Stimulated activated CD4-positive, alpha-beta T cell treated with anti-CD3 and anti-CD28 coated beads, Interleukin-12 subunit alpha, Interleukin-12 subunit beta, amount 100 ng/mL, for 48 hours (primary cell): ENCODE data around the gene ARG2.
"Not testable (repeated sequence)": the region's sequence is repeated elsewhere in the genome, so short reads cannot be mapped to it uniquely, and the experiment has no call there.

Experiments
- DNase-seq, 3 donors: peaks; one replicate each; pipeline ENCODE4 v3.0.0-alpha.2; 2020; ENCODE audit warnings: low read depth in 2 of 3, low spot score in 1 of 3

Gene ARG2

GRCh38 chr14:67584978-67585377 is 34.7 kb upstream of the ARG2 start:
- no peak for DNase-seq

DNA sequence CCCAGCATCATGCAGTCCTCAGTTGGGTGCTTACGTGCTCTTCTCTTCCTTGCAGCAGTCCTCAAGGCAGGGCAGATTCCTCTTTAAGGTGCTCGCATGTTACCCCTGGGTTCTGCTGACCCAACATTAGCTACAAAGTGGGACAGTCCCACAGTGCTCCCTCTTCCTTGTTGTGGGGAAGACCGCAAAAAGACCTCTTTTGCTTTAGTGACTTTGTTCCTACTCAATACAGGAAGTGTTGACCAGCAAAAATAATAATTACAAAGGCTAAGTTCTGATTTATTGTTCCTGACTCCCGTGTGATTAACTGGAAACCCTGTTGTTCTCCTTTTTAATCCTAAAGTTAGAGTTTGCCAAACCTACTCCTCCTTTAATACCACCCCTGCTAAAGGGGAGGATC is 33.4 kb upstream of the ARG2 start:
- no peak for DNase-seq

DNA sequence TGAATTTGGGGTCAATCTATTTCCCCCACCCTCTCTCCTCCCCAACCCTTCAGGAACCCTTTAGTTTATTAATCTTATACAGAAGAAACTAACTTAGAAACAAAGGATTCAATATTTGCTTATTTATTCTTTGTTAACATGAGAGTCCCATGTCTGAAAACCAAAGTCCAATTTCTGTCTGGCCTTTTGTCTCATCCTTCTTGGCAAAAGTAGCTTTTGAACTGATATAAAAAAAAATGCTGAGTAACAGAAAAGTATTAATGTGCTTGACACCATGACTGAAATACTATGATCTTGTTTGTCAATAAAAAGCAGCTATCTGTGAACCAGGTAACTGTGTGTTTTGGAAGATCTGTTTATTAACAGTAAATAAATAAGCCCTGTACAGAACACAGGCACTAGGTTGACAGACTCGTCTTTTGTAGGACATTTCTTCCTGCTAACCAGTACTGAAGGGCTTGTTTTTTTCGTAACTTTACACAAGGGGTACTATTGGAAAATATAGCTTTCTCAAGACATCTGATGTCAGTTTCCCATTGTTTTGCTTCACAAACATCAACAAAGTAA is 30.4 kb upstream of the ARG2 start:
- no peak for DNase-seq

- not testable (repeated sequence) for DNase-seq
These were observed 26.1 kb upstream of the ARG2 start for GRCh38 chr14:67593650-67594049.

DNA sequence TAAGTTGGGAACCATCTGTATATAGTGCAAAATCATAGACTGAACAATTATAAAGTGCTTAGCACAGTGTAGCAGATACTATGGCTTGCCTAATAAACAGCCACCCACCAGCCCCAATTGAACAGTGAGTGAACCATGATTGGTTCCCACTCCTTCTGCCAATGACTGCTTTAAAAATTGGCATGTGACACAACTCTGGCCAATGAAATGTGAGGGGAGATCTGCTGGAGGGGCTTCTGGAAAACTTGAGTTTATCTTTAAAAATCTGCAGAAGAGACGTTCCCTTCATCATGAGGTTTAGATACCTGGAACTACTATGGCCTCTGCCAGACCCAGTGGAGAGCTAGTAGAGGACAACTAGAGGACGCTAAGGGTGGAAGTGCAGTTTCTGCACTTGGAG is 24.3 kb upstream of the ARG2 start:
- DNase-seq, result no peak

- peak; percentile 85 to 95 (median 91) for DNase-seq
These were observed 19.8 kb upstream of the ARG2 start, which contains the start of gene PIGH for GRCh38 chr14:67599698-67600561. Gene PIGH (minus strand): TSS chr14:67600268. CDS start chr14:67600203, 65 bp downstream.

GRCh38 chr14:67600562-67600974 is 19.2 kb upstream of the ARG2 start:
- not testable (repeated sequence) for DNase-seq

GRCh38 chr14:67602076-67602475 is 17.6 kb upstream of the ARG2 start:
- DNase-seq, result no peak

DNA sequence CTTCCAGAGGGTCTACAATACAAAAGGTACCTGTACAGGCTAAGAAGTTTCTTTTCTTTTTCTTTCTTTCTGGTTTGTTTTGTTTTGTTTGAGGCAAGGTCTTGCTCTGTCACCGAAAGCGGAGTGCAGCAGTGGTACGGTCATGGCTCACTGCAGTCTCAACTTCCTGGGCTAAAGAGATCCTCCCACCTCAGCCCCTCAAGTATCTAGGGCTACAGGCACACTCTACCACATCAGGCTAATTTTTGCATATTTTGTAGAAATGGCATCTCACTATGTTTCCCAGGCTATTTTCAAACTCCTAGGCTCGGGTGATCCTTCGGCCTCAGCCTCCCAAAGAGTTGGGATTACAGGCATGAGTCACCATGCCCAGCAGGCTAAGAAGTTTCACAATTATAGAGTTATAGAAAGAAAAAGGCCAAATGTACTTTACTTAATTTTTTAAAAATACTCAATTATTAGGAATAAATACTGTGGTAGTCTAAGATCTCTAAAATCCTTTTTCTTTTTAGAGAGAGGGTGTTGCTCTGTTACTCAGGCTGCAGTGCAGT is 16.6 kb upstream of the ARG2 start:
- DNase-seq, result no peak

- no peak for DNase-seq
These were observed 12.1 kb upstream of the ARG2 start for GRCh38 chr14:67607646-67608045.

- DNase-seq, result no peak
These were observed 9.9 kb upstream of the ARG2 start for GRCh38 chr14:67609642-67610310.

GRCh38 chr14:67610491-67610890 is 9.2 kb upstream of the ARG2 start:
- DNase-seq, result no peak

GRCh38 chr14:67618617-67619063 is 1.1 kb upstream of the ARG2 start:
- no peak for DNase-seq

- no peak for DNase-seq
These were observed 581 bp downstream of the ARG2 start for GRCh38 chr14:67620217-67620785.

GRCh38 chr14:67622675-67623074 is 3.0 kb downstream of the ARG2 start:
- no peak for DNase-seq

DNA sequence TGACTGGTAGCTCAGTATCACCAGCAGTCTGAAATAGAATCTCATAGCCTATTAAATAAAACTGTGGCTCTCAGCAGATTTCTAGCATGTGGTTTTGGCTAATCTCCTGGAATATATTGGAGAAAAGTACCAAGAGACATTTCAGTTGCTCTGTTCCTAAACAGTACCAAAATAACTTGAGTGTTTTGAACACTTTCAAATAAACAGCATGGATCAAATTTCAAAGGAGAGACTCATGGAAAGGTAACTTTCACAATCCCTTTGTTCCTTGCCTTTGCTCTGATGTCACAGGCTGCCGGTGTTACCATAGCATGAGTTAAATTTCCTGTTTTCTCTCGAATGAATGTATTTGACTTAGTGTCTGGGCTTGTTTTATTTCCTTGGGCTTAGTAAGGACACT is 3.4 kb downstream of the ARG2 start:
- DNase-seq, result no peak

GRCh38 chr14:67626131-67626530 is 6.4 kb downstream of the ARG2 start:
- DNase-seq, result not testable (repeated sequence)

GRCh38 chr14:67627519-67627918 is 7.8 kb downstream of the ARG2 start:
- DNase-seq, result no peak

DNA sequence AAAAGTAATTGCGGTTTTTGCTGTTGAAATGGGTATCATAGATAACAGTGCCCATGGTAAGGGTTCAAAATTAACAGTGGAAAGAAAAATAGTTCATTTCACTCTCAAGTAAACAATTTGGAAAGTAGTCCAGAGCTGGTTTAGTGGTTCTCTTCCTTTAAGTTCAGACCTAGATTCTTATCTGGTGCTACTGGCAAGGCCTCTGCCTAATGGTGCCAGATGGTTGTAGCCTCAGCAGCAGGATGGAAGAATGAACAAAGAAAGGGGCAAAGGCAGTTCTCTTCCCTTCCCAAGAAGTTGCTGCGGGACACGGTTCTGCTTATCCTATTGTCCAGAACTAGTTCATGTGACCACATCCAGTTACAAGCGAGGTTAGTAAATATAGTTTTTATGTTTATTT is 10.5 kb downstream of the ARG2 start:
- DNase-seq, result no peak

- no peak for DNase-seq
These were observed 11.2 kb downstream of the ARG2 start for GRCh38 chr14:67630938-67631337.

DNA sequence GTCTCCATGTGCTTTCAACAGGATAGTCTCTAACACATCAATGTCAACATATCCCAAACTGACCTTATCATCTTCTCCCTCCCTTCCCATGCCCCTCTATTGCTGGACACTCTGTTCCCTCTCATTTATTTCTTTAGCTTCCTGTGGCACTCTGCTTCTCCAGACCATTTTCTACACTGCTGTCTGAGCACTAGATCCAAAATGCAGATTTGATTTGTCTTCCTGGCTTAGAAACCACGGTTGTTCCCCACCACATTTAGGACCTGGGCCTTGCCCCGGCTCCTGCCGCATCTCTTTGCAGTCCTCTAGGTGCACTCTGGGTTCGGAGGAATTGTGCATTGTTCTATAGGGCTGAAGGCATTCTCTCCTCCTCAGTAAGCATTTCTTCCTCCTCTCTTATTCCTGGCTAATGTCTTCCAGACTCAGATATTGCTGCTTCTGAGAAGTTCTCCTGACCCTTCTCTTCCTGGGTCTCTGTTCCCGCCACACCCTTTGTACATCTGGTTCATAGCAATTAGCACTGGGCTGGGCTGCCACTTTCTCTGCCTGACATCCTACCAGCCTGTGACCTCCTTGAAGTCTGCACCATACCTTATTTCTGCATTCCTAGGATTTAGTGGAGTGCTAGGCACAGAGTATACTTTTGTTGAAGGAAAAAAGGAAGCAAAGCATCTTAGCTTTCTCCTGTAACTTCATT is 13.9 kb downstream of the ARG2 start:
- no peak for DNase-seq
